ENCODE measurements around the gene ITGA2B.
"Not testable (repeated sequence)": the region's sequence is repeated elsewhere in the genome, so short reads cannot be mapped to it uniquely, and the experiment has no call there.

The ITGA2B gene

DNA sequence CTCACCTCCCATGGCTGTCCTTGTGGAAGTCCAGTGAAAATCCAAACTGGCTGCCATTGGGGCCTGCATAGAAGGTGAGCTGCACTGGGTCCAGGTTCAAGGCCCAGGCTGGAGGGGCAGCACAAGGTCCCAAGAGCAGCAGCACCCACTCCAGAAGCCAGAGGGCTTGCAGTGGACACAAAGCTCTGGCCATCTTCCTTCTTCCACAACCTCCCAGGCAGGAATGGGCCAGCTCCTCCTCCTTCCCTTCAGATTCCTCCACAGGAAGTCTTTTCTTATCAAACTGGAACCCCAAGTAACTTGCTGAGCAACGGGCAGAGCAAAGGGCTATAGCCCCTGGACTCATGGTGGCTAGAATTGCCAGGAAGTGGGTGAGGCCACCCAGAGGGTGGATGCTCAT lies at the start of gene ITGA2B:
ITGA2B (minus strand) TSS at position 369 of the 400 bp plus-strand sequence; CDS start at position 193, 176 bp downstream.
- DNase-seq: no peak

DNA sequence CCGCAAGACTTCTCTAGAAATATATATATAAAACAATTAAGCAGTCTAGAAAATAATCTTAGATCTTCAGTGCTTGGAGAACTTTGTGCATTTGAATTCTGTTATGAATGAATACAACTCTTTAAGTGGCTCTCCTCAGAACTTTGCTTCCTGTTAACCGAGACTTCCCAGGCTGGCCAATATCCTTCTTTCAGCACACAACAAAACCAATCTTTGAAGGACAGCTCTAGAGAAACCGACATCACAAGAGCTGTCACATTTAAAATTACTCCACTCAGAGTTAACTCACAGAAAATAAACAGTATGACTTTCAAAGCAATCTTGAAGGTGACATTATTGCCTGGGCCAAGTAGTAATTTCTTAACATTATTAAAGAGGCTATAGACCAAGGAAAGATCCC lies 49.7 kb upstream of the ITGA2B start:
- no peak for DNase-seq

DNA sequence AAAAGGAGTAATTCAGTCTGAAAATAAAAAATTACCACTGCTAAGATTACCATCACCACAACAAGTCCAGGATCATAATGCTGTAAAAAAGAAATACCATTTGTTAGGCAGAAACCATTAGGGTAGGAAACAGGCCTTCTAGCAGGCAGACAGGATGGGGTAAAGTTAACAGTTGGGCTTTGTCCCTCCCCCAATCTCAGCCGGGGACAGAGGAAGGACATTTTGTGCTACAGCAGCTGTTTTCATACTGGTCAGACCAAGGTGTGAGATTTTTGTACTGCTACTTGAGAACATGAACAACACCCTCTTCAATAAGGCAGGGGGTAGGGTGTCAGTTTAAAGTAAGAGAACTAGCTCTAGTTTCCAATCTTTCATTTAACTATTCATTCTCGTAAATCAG lies 49.2 kb upstream of the ITGA2B start:
- no peak for DNase-seq

DNA sequence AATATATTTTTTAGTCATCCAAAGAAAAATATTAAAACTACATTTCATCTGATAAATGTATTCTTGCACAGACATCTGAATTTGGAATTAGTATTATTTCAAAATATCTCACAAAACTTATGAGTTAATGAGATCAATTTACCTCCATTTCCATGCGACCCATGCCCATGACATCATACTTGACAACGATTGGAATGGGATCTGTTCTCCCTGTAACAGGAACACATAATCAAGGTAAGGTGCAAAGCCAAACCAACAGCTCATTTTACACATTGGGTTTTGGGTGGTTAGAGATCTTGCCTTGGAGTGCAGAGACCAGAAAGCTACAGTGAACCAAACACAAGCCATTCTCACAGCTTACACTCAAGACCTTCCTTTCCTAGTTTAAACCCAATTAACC lies 46.9 kb upstream of the ITGA2B start:
- no peak for DNase-seq

DNA sequence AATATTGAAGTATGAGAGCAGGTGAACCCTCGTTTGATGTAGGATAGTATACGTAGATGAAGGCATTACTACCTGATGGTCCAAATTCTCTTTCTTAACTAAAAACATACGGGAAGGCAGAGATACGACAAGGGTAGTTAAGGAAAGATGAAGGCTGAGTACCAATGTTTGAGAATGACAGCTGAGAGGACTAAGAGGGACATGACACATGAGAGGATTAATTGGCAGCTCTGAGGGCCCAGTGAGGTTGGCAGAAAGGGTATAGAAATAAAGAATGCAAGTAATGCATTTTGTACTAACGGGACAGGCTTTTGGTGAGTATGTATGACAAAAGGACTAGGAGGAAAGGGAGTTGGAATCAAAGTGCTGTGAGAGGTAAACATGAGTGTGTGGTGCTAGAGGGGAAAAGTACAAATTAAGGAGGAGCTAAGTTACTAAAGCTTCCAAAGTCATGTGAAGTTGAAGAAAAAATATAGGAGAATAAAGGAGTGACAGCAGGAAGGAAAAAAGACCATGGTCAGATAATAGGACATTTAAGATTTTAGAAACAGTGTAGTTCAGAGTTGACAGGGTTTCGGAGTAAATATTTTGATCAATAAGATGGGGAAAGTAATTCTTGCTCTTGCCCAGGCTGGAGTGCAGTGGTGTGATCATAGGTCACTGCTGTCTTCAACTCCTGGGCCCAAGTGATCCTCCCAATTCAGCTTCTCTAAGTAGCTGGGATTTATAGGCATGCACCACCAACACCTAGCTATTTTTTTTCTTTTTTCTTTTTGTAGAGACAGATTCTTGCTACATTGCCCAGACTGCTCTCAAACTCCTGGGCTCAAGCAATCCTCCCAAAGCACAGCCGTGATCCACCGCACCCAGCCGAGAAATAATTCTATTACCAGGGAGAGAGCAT lies 43.1 kb upstream of the ITGA2B start:
- DNase-seq: no peak

GRCh38 chr17:44424828-44425461 lies 35.5 kb upstream of the ITGA2B start:
- no peak for DNase-seq

DNA sequence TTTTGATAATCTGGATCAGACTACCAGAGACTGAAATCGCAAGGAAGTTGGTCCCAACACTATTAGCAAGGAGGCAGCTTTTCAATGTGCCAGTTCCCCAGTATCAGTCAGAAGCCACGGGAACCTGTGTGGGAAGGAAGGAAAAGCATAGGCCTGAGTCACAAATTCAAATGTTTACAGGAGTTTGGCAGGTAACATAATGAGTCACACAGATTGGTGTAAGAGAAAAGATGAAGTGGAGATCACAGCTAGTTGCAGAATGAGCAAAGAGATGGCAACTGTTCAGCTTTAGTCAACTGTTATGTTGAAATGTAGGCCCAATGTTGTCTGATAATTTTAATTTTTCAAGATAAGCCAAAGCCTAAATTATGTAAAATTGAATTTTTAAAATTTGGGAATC lies 28.1 kb upstream of the ITGA2B start:
- no peak for DNase-seq

- DNase-seq: no peak
Measured at GRCh38 chr17:44416558-44417289, 27.3 kb upstream of the ITGA2B start.

DNA sequence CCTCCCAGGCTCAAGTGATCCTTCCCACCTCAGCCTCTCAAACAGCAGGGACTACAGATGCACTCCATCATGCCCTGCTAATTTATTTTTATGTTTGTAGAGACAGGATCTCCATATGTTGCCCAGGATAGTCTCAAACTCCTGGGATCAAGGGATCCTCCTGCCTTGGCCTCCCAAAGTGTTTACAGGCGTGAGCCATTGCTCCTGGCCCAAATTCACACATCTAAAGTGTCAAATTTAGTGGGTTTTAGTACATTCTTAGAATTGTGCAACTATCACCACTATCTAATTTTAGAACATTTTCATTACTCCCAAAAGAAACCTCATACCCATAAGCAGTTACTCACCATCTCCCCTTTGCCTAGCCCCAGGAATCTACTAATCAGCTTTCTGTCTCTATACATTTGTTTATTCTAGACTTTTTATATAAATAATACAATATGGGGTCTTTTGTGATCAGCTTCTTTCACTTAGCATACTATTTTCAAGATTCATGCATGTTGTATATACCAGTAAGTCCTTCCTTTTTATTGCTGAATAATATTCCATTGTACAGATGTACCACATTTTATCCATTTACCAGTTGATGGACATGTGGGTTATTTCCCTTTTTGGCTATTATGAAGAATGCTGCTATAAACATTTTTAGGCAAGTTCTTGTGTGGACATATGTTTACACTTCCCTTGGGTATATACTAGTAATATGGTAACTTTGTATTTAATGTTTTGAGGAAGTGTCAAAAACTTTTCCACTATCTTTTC lies 25.1 kb upstream of the ITGA2B start:
- no peak for DNase-seq

- no peak for DNase-seq
Measured at GRCh38 chr17:44409309-44410028, 20.0 kb upstream of the ITGA2B start.

GRCh38 chr17:44408786-44409185 lies 19.3 kb upstream of the ITGA2B start:
- no peak for DNase-seq

DNA sequence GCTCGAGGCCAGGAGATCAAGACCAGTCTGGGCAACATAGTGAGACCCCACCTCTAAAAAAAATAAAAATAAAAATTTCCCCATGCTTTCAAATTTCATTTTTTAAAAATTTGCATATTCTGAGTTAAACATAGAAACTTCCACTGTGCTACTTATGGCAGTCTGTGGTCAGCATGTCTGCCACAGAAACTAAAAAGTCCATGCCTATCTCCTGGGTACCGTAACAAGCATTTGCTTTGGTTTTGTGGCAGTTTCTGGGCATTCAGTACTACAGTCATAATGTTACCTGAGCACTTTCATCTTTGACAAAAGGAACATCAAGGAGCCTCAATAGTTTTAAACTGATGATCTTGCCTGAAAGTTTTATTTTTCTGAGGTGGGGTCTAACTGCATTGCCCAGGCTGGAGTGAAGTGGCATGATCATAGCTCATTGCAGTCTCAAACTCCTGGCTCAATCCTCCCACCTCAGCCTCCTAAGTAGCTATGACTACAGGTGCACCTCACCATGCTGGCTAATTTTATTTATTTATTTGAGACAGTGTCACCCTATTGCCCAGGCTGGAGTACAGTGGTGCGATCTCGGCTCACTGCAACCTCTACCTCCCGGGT lies 13.2 kb upstream of the ITGA2B start:
- no peak for DNase-seq

- DNase-seq: no peak
Measured at GRCh38 chr17:44400226-44400847, 10.9 kb upstream of the ITGA2B start.

GRCh38 chr17:44398692-44399691 lies 9.5 kb upstream of the ITGA2B start:
- DNase-seq: no peak

DNA sequence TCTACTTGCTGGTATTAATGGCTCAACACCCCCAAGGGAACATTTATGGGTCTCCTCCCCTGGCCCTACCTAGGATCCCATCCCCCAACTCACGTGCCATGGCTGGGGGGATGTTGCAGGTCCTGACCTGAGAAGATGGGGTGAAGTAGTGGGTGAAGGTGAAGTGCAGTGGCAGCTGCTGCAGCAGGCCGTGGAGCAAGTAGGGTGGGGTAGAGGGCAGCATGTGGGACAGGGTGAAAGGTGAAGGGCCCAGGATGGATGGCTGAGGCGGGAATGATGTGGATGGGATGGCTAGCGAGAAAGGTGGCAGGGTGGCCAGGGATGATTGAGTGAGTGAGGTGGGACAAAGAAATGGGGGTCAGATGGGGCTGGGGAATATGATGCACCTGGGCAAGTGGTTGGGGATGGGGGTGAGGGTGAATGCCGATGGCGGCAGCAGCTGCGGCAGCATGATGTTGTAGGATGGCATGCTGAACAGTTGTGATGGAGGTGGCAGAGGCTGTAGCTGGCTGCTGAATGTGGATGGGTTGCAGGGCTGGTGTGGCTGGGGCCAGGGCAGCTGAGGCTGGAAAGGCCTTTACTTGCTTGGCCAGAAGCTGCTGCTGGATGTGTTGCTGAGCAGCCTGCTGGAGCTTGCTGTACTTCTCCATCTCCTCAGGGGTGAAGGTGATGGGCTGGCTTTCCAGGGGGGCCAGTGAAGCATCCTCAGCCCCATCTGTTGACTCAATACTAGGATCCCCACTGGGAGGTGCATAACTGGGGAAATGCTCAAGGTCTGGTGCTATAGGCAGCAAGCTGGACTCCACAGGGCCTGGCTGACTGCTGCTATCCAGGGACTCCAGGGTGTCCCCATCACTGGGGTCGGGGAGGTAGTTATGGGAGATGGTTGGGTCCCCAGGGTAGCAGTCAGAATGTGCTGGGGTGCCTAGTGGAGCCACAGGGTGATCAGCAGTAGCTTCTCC lies 8.3 kb upstream of the ITGA2B start:
- no peak for DNase-seq

DNA sequence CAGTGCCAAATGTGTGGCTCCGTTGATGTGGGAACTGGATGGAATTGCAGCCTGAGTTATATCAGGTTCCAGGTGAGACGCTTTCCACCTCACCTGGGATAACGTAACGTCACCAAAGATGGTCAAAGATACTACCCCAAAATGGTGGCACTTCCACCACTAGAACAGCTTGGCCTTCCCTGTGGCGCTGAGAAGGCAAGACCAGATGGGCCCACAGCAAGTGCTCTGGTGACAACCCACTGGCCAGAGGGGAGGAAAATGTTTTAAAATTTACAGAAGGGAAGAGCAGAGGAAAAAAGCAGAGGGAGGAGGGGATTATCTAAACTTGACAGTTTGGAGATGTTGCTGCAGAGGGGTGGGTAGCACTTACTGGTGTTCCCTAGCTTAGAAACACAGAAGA lies 7.5 kb upstream of the ITGA2B start:
- no peak for DNase-seq

DNA sequence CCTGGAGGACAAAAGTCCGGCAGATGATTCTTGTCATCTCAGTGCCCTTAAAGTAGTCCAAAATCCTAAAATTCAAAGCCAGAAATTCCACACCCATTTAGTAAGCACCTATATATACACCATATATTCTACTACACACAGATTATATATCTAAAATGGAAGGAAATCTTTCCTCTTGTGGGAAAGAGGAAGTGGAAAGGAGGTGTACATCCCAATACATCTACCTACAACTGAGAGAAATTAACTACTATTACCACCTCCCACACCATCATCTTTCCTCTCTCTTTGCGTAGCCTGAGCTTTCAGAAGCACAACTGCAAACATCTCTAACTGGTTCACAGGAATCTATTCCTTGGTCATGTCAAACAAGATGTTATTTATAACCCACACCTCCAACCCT lies 5.4 kb upstream of the ITGA2B start:
- DNase-seq: no peak

- DNase-seq: not testable (repeated sequence)
Measured at GRCh38 chr17:44394112-44394511, 4.7 kb upstream of the ITGA2B start.

Measured in KG1 (cell line).